Measurements from ENCODE around the gene IFNGR1. TPM values are rescaled to one million over a fixed set of nuclear protein-coding genes. Genes with fewer than 3 reads are reported as not detected.
A peak's percentile ranks its signal among the peaks of the same experiment; 100 is the strongest.

IFNGR1 gene
- total RNA-seq, 1 donor from 2014 or later = 58.3 TPM

DNA sequence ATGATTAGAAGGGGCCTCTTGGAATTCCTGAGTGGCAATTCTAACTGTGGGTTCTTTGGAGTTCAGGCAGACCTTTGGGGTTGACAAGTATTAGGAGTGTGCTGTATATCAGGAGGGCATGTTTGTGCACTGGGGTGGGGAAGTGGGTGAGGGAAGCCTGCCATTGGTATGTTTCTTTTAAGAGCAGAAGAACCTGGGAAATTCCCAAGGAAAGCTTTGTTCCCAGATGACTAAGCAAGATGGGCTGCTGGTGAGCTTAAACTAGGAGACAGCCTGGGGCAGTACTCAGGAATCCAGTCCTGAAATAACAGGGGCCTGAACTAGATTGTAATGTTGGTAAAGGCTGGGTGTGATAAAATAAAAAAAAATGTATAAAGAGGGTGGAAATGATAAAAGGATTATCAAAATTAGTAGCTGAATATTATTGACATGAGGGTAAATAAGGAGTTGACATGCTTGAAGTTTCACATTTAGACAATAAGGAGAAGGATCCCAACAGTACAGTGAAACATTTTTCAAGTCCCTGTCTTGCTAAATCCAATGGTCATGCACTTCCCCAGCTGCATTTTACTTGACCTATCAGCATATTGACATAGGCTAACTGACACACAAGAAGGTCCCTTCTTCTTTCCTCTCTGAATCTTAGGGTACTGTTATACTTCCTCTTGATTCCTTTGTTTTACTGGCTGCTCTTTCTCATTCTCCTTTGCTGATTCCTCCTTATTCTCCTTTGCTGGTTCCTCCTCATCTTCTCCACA is 18.4 kb upstream of the IFNGR1 start:
- H3K27ac Mint-ChIP-seq (ENCODE audit: unreplicated experiment) = no peak overlapping the region
- no peaks in the 10 kb centered on the region for H3K9me3 Mint-ChIP-seq (ENCODE audit: unreplicated experiment)
- H3K27me3 Mint-ChIP-seq (ENCODE audit: unreplicated experiment) = no peaks in the 10 kb centered on the region
- no peak for DNase-seq (ENCODE audit: low spot score)
- TF ChIP-seq, protein P1, sequence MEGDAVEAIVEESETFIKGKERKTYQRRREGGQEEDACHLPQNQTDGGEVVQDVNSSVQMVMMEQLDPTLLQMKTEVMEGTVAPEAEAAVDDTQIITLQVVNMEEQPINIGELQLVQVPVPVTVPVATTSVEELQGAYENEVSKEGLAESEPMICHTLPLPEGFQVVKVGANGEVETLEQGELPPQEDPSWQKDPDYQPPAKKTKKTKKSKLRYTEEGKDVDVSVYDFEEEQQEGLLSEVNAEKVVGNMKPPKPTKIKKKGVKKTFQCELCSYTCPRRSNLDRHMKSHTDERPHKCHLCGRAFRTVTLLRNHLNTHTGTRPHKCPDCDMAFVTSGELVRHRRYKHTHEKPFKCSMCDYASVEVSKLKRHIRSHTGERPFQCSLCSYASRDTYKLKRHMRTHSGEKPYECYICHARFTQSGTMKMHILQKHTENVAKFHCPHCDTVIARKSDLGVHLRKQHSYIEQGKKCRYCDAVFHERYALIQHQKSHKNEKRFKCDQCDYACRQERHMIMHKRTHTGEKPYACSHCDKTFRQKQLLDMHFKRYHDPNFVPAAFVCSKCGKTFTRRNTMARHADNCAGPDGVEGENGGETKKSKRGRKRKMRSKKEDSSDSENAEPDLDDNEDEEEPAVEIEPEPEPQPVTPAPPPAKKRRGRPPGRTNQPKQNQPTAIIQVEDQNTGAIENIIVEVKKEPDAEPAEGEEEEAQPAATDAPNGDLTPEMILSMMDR (IDR thresholded peaks at IDR 0.05; ENCODE audit: unreplicated experiment) = no peak
- peaks cover 26% of the 10 kb centered on the region for H3K4me1 Mint-ChIP-seq (ENCODE audit: unreplicated experiment)
- no peak overlapping the region for H3K4me3 Mint-ChIP-seq (ENCODE audit: unreplicated experiment)
- no peaks in the 10 kb centered on the region for H3K36me3 Mint-ChIP-seq (ENCODE audit: low read depth, unreplicated experiment)

DNA sequence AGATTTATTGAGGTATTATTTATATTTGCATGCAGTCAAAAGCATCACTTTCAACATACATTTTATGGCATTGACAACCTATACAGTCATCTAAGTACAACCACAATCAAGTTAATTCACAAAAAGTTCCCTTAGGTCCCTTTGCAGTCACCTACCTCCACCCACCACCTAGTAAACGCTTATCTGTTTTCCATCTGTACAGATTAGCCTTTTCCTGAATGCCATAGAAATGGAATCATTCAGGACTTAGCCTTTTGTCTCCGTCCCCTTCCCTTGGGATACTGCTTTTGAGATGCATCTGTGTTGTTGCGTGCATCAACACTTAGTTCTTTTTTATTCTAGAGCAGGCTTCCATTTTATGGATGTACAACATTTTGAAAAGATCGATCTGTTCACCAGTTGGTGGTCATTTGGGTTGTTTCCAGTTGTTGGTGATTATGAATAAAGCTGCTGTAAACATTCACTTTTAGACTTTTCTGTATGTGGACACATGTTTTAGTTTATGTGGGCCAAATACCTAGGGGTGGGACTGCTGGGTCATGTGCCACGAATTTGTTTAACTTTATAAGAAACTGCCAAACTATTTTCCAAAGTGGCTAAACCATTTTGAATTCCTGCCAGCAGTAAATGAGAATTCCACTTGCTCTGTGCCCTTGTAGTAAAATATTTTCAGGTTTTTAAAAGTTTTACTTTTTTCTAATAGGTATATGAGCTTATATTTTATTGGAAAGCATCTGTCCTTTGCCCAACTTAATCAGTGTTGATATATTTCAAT is 17.6 kb upstream of the IFNGR1 start:
- Mint-ChIP-seq H3K4me3 (ENCODE audit: unreplicated experiment) (no peak overlapping the region), H3K4me1 (ENCODE audit: unreplicated experiment) (peaks cover 26% of the 10 kb centered on the region), H3K9me3 (ENCODE audit: unreplicated experiment) (no peaks in the 10 kb centered on the region), H3K27me3 (ENCODE audit: unreplicated experiment) (no peaks in the 10 kb centered on the region), H3K27ac (ENCODE audit: unreplicated experiment) (no peak overlapping the region), H3K36me3 (ENCODE audit: low read depth, unreplicated experiment) (no peaks in the 10 kb centered on the region)
- TF ChIP-seq, protein P1 (IDR thresholded peaks at IDR 0.05; ENCODE audit: unreplicated experiment) = no peak
- no peak for DNase-seq (ENCODE audit: low spot score)

DNA sequence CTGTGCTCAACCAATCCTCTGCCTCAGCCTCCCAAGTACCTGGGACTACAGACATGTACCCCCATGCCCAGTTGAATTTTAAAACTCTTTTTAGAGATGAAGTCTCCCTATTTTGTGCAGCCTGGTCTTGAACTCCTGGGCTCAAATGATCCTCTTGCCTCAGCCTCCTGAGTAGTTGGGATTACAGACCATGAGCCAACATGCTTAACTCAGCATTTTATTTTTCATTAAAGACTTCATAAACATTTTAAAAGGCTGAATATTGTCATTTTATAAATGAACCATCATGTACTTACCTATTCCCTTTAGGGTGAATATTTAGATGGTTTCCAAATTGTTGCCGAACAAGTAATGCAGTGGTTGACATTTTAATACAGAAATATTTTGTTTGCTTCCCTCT is 16.5 kb upstream of the IFNGR1 start:
- Mint-ChIP-seq H3K27me3 (ENCODE audit: unreplicated experiment) (no peaks in the 10 kb centered on the region), H3K9me3 (ENCODE audit: unreplicated experiment) (no peaks in the 10 kb centered on the region), H3K27ac (ENCODE audit: unreplicated experiment) (no peak overlapping the region), H3K4me1 (ENCODE audit: unreplicated experiment) (peaks cover 26% of the 10 kb centered on the region), H3K4me3 (ENCODE audit: unreplicated experiment) (no peak overlapping the region), H3K36me3 (ENCODE audit: low read depth, unreplicated experiment) (no peaks in the 10 kb centered on the region)
- TF ChIP-seq, protein P1 (IDR thresholded peaks at IDR 0.05; ENCODE audit: unreplicated experiment) = no peak
- DNase-seq (ENCODE audit: low spot score) = no peak

- Mint-ChIP-seq H3K4me3 (ENCODE audit: unreplicated experiment) (peak overlapping the region; percentile 48), H3K9me3 (ENCODE audit: unreplicated experiment) (no peaks in the 10 kb centered on the region), H3K36me3 (ENCODE audit: low read depth, unreplicated experiment) (no peaks in the 10 kb centered on the region), H3K4me1 (ENCODE audit: unreplicated experiment) (peaks cover 32% of the 10 kb centered on the region), H3K27me3 (ENCODE audit: unreplicated experiment) (peaks cover 4% of the 10 kb centered on the region), H3K27ac (ENCODE audit: unreplicated experiment) (peak overlapping the region; percentile 88)
- no peak for DNase-seq (ENCODE audit: low spot score)
- TF ChIP-seq, protein P1 (IDR thresholded peaks at IDR 0.05; ENCODE audit: unreplicated experiment) = no peak
These were observed 15.0 kb upstream of the IFNGR1 start for GRCh38 chr6:137233911-137234863.
